ENCODE results near the gene COPE.

Gene COPE

DNA sequence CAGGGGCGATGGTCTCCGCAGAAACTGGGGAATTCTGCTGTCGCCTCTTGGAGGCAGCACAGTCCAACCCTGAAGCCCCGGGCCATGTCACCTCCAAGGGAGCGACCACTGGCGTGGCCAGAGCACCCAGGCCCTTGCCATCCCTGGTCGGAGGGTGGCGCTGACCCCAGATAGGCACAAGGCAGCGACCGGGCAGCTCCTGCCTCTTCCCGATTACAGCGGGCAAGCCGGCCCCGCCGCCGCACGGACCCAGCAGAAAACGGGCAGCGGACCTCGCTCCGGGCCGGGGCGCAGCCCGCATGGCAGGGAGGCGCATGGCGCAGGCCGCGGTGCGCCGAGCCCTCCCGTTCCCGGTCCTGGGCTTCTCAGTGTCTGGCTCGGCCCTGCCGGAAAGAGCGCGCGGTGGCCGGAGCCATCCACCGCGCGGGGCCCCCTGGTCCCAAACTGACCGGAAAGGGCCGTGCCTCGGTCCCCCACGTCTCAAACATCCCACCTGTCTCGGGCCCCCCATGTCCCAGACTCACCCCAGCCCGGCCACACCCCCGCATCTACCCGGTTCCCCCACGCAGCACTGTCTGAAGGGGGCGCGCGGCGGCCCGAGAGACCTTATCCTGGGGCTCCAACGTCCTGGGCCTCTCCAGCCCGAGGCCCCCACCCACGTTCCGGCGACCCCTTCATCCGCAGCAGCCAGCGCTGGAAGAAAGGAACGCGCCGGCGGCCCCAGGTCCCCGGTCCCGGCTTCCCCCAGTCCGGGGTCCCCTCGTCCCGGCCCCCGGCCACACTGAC, 24.0 kb downstream of the COPE start:
- DNase-seq (ENCODE audit: low read depth), result no peak

DNA sequence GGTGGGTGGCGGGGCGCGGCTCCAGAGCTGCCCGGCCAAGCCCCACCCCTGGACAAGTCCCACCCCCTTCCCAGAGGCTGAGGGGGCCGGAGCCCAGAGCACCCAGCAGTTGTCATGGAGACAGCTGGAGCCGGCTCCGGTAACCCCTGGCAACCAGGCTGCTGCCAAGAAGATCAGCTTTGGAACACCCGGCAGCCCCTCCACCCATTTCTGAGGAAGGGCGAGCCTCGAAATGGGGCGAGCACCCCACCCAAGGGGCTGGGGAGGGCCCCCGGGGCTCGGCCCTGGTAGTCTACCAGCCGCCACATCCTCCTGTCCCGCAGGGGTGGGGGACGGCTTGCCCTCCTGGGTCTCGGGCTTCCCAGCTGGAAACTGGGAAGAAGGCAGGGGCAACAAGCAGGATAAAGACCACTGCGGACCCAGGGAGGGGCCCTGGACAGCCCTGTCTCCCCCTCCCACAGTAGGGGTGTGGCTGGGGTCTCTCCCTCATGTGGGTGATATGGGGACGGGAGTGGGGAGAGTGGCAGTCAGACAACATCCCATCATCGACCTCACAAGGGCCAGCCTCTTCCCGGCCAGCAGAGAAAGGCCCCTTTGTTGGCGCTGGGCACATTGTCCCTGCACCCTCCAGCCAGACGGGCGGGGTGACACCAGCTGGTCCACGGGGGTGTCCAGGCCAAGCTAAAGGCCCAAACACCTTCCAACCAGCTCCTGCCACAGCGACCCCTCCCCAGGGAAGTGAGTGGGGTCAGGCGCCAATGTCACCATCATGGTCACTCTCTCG, 24.7 kb downstream of the COPE start:
- no peak for DNase-seq (ENCODE audit: low read depth)

DNA sequence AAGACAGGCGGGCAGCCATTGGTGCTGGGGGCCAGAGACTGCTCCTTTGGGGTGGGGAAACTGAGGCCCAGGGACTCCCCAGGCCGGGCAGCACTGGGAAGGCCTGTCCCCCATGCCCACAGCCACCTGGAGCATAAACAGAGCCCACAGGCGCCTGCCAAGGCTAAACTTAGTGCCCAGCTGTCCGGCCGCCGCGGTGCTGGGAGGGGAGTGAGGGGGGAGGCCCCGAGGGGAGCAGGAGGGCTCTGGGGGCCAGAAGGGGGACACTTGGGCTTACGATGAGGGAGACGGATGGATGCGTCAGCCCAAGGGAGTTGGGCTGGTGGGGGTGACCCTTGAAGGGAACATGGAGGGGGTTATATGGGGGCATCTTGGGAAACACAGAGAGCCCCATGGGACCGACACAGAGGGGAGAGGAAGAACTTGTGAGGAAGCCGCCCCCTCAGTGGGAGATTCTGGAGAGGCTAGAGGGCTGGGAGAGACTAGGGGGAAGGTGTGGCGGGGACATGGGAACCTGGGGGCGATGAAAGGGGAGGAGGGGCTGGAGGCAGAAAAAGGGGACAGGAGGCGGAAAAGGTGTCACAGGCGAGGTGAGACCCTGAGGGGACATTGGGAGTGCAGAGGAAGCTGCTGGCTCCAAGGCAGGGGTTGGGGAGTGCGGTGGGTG, 25.5 kb downstream of the COPE start:
- no peak for DNase-seq (ENCODE audit: low read depth)

DNA sequence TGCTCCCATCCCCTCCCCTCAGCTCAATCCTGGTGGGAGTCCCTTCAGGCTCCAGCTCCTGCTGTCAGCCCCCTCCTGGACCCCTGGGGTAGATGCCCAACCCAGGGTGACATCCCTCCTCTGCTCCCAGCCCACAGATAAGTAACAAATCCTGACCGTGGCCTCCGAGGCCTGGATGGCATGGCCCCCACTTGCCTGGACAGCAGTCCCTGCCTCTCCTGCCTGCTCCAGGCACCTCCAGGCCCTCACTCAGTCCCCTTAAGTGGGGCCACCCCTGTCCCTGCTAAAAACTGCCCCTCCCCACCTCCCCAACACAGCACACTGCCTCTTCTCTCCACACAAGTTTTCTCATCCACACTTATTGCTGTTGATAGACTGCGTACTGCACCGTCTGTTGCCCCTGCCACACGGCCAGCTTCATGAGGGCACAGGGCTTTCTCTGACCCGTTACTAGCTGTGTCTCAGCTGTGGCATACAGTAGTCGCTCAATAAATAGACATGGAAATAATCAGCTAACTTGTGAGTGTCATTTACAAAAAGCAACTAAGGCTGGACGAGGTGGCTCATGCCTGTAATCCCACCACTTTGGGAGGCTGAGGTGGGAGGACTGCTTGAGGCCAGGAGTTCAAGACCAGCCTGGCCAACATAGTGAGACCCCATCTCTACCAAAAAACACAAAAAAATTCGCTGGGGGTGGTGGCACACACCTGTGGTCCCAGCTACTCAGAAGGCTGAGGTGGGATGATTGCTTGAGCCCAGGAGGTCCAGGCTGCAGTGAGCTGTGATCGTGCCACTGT, 29.0 kb downstream of the COPE start:
- DNase-seq (ENCODE audit: low read depth), result no peak

DNA sequence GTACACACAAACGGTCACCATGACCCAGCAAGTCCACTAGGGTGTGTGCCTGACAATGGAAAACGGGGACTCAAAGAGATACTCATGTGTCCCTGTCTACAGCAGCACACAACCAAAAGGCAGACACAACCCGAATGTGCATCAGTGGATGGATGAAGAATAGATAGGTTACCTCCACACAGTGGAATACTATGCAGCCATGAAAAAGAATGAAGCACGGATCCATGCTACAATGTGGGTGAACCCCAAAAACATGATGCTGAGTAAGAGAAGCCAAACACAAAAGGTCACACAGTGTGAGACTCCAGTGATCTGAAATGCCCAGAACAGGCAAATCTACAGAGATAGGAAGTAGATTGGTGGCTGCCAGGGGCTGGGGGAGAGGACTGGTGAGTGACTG, 32.2 kb downstream of the COPE start:
- no peak for DNase-seq (ENCODE audit: low read depth)

DNA sequence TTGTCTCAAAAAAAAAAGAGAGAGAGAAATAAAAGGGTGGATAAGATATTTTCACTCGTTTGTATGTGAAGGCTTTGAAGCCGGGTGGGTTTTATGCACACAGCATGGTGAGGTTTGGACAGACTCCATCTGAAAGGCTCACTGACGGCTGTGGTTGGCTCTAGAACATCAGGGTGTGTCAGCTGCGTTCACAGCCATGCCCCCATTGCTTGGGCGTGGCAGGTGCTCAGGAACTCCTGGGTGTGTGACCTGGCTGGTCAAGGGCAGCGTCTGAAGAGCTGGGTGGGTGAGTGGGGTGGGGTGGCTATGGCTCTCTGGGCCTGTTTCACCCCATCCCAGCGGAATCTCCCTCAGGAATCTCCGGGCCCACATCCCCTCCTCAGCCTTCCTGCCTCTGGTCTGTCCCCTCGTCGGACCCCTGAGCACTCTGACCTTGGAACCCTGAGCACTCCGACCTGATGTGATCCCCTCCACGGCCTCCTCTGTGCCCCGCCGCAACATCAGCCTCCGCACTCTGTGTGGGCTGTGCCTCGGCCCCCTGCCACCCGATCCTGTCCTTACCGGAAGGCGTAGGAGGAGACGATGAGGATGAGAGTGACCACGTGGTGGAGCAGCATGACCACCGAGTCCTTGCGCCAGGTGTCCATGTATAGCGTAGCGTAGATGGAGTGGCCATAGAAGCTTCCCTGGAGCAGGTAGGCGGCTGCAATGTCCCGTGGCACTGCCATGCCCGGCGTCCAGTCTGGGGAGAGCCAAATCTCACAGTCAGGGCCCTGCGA, 35.5 kb downstream of the COPE start:
- no peak for DNase-seq (ENCODE audit: low read depth)

DNA sequence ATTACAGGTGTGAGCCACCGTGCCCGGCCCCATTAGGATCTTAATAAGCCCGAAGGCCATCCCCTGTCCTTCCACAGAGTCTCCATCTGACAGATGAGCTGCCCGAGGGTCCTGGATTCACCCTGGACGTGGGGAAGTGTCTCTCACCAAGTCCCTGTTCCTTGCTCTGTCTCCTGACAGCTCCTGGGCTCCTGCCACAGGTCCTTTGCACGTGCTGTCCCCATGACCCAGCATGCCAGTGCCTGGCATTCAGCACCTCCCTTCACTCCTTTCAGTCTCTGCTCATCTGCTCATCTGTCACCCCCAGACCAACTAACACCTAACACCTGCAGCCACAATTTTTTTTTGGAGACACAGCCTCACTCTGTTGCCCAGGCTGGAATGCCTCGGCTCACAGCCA, 37.7 kb downstream of the COPE start:
- DNase-seq (ENCODE audit: low read depth), result no peak

DNA sequence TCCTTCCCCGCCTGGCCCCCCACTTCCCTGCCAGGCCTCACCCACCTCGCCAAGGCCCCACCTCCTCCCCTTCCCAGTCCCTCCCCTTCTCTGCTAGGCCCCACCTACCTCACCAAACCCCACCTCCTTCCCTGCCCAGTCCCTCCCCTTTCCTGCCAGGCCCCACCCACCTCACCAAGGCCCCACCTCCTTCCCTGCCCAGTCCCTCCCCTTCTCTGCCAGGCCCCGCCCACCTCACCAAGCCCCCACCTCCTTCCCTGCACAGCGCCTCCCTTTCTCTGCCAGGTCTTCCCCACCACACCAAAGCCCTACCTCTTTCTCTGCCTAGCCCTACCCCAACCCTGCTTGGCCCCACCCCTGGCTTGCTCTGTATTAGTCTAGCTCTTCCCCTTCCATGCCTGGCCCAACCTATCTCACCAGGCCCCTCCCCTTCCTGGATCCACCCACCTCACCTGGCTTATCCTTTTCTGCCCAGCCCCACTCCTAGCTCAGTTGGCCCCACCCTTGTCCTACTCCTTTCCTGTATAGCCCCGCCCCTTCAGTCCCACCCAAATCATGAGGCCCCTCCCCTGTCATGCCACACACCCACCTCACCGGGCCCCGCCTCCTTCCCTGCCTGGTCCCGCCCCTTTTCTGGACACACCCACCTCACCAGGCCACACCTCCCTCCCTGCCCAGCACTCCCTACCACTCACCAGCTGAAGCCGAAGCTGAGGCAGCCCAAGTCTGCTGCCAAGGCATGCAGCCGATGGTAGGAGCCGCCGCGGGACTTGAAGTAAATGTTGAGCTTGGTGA, 39.4 kb downstream of the COPE start:
- no peak for DNase-seq (ENCODE audit: low read depth)

DNA sequence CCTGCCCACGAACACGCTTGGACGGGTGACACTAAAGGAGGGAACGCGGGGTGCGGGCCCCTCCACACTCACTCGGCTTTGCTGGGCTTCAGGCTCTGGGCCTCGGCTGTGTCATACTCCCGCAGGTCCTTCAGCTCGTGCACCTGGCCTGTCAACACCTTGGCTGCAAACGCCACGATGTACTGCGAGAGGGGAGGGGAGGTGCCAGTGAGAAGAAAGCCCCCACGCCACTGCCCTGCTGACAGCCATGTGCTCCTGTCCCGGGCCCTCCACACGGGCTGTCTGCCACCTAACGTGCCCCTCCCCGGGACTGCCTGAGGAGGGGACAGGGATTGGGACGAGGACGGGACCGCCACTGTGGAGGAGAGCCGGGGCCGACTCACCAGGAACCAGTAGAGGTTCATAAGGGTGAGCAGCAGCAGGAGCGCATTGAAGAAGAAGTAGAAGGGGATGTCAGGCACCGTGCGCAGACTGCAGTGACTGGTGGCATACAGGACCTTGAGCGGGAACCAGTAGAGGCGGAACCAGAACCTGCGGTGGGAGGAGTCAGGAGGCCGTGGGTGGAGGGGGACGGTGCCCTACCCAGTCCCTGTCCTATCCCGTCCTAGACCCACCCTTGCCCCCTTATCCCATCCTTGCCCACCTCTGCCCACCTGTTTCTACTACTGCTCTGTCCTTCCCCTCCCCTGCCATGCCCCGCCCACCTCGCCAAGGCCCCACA, 40.2 kb downstream of the COPE start:
- no peak for DNase-seq (ENCODE audit: low read depth)

DNA sequence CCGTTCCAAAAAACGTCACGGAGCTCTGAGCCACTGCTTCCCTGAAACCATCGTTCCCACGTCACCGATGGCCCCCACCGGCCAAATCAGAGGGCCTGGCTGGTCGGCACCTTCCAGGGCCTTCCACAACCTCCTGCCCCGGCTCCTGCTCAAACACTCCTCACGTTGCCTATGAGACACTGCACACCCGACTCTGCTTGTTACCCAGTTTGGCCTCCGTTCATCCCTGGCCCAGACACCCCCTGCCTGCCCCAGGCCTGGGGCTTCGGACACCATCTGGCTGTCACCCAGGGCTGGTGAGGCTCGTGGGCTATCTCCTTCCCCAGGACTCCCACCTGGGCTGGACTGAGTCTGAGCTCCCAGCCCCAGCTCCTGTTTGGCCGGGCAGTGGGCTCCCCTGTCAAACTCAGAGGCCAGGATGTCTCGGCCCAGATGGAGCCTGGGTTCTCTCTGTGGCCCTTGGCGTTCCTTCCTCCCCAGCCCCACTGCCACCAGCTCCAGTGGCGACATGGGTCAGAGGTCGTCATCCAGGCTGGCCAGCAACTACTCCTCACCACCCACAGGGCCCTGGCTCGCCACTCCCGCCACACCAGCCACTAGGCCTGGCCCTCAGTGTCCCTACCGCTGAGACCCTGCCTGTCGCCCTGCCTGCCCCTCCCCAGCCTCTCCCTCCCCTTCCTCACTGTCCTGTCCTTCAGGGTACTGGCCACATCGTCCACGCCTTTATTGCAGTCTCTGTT, 41.0 kb downstream of the COPE start:
- DNase-seq (ENCODE audit: low read depth), result no peak

DNA sequence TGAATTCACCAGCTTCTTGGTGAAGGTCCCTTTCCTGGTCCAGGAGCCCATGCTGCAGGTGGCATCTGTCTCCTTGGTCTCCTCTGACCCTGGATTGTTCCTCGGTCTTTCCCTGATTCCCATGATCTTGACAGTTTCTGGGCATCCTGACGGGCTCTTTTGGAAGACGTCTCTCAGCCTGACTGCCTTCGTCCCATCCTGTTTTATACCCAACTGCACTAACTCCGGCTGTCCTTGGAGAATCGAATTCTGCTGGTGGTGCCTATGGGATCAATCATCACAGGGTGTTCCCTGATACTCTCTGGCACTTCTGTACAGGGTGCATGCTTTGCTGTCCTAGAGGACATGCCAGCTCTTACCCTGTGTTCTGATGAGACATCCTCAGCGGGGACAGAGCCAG, 42.3 kb downstream of the COPE start:
- DNase-seq (ENCODE audit: low read depth), result no peak

DNA sequence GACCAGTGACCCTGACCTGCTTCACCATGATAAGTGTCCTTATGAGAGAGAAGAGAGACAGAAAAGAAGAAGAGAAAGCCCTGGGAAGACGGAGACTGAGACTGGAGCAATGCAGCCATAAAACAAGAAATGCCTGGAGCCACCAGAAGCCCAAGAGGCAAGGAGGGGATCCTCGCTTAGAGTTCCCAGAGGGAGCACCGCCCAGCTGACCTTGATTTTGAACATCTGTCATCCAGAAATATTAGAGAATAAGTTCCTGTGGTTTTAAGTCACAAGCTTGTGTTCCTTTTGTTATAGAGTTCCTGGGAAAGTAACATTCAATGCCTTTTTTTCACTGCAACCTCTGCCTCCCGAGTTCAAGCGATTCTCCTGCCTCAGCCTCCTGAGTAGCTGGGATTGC, 43.5 kb downstream of the COPE start:
- DNase-seq (ENCODE audit: low read depth), result no peak

DNA sequence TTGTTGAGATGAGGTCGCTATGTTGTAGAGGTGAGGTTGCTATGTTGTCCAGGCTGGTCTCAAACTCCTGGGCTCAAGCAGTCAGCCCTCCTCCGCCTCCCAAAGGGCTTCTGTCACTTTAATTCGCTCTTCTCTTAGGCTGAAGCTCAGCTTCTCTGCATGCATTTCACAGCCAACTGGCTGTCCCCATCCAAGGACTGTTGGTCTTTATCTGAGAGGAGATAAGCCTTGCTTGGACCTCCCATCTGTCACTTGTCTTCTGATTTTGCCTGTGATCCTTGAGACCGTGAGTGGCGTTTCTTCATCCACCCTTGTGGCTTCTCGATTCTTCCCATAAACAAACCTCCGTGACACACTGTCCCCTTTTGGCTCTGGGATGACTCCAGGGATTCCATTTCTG, 47.6 kb downstream of the COPE start:
- no peak for DNase-seq (ENCODE audit: low read depth)

DNA sequence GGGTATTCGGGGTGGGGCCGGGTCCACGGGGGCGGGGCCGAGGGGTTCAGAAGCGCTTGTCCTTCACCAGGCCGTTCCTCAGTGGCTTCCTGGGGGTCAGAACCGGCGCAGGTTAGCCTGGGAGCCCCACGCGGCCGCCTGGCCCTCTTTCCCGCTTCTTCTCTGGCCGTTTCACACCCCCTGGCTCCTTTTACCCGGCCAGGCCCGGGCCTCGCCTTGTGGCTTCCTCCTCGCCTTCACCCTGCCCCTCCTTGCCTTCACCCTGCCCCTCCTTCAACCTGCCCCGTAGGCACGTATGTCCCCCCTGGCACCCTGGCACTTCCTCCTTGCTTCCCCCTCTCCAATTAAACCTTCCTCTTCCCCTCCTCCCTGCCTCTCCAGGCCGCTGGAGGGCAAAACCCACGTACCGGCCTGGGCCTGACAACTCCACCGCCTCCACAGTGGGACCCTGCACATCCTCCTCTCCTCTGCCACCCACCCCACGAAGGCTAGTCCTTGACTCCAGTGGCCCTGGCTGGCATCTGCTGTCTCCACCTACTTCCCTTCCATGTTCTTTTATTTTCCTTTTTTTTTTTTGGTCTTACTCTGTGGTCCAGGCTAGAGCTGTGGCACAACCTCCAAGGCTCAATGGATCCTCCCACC, 48.5 kb downstream of the COPE start:
- no peak for DNase-seq (ENCODE audit: low read depth)

DNA sequence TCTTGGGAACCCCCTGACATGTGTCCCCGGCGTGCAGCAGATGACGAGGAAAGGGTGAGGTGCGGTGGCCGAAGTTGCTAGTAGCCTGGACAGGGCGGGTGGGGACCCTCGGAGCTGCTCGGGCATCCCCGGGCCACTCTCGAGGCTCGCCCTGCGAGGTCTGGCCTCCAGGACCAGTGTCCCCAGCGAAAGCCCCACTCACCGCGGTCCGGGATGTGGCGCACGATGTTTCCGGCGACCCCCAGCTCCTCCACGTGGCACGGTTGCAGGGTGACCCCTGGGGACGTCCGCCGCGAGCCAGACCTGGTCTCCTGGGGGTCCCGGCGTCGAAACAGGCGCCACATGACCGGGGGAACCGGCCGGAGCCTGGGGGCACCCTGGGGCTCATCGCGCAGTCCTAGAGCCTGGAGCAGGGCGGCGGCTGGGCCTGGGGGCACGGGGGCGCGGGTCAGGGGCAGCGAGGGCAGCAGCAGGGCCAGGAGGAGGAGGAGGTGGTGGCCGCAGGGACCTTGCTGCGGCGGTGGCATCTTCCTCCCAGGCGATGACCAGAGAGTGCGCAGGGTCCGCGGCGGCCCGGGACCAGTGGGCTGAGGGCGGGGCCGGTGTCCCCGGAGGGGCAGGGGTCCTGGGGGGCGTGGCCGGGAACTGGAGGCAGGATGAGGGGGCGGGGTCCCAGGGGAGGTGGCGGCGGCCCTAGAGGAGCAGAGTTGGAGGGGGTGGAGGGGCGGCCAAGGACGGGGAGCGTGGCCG, 49.2 kb downstream of the COPE start:
- DNase-seq (ENCODE audit: low read depth), result no peak

DNA sequence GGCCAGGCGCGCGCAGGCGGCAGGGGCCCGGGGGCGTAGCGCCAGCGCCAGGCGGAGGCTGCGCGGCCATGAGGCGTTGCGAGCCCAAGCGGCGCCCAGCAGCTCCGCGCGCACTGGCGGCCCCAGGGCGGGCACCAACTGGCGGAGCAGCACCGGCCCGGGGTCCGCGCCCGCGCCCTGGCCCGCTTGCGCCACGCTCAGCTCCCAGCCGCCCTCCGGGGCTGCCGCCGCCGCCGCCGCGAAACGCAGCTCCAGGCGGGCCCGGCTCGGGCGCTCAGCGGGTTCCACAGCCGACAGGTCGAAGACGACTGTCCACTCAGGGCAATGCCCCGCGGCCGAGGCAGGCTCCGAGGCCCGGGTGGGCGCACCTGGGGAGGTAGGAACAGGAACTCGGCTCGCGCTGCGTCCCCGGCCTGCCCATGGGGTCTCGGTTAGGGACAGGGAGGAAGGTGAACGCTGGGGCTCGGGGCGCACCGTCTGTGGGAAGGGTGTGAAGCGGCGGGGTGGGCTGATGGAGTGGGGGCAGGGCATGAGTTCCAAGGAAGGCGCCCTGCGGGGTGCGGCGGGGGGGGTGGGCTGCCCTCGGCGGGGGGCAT, 50.1 kb downstream of the COPE start:
- no peak for DNase-seq (ENCODE audit: low read depth)

DNA sequence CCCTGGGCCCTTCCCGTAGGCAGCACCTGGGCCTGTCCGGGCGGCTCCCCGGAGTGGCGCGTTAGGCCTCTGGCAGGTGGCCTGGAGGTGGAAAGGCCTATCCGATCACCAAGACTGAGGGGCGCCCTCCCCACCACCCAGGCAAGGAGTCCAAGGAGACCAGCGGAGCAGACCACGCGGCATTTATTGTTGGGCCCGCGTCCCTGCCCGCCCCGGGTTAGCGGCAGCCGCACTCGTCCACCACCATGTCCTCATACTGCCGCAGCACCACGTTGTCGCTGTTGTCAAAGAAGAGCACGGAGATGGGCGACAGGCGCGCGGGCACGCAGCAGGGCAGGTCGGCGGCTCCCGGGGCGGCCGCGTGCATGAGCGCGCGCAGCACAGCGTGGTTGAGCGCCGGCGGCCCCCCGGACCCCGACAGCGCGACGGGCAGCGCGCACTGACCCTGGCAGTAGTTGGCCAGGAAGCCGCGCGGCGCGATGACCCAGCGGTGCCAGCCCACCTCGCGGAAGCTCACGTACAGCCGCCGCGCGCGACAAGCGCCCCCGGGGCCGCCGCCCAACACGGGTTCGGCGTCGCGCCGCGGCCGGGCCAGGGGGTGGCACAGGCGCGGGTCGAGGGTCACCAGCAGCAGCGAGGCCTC, 50.7 kb downstream of the COPE start:
- DNase-seq (ENCODE audit: low read depth), result no peak

Data from activated T-helper 9 cell treated with anti-CD3 and anti-CD28 coated beads, Interleukin-2, amount 50 U/mL, for 16 hours (primary cell).